DOHH2 (cell line): Measurements from ENCODE around the gene OR51E2.

ENCODE experiments used
- H3F3A ChIP-seq: fragments of 200-600 bp; sonication (generic), shearing (Covaris generic); 2 replicates; pipeline ENCODE4 v1.6.0; 2016; ENCODE audit warnings: antibody characterized with exemption, mild to moderate bottlenecking; ENCODE audit not compliant: control insufficient read depth, insufficient read depth
- H3K27ac ChIP-seq: fragments of 200-600 bp; sonication (generic); 2 replicates; pipeline ENCODE4 v1.5.1; 2014; ENCODE audit warnings: low read depth, mild to moderate bottlenecking, low read length, moderate library complexity
- H3K27me3 ChIP-seq: fragments of 200-600 bp; sonication (generic); 2 replicates; pipeline ENCODE4 v1.6.1; 2014; ENCODE audit warnings: mild to moderate bottlenecking, low read length, mixed read lengths; ENCODE audit not compliant: control insufficient read depth
- H3K36me3 ChIP-seq: fragments of 200-600 bp; sonication (generic); 2 replicates; pipeline ENCODE4 v1.6.1; 2014; ENCODE audit warnings: mild to moderate bottlenecking, low read length, moderate library complexity, mixed read lengths; ENCODE audit not compliant: control insufficient read depth
- H3K4me1 ChIP-seq: fragments of 200-600 bp; sonication (generic); 2 replicates; pipeline ENCODE4 v1.6.1; 2014; ENCODE audit warnings: mild to moderate bottlenecking, low read length, mixed read lengths; ENCODE audit not compliant: control insufficient read depth
- H3K4me2 ChIP-seq: fragments of 200-600 bp; sonication (generic); 2 replicates; pipeline ENCODE4 v1.6.0; 2014; ENCODE audit warnings: mild to moderate bottlenecking, low read length, moderate library complexity
- H3K4me3 ChIP-seq: fragments of 200-600 bp; sonication (generic); 2 replicates; pipeline ENCODE4 v1.5.1; 2014; ENCODE audit warnings: mild to moderate bottlenecking, low read length, mixed read lengths
- H3K79me2 ChIP-seq: fragments of 200-600 bp; sonication (generic); 2 replicates; pipeline ENCODE4 v1.6.1; 2014; ENCODE audit warnings: mild to moderate bottlenecking, low read length, mixed read lengths; ENCODE audit not compliant: control insufficient read depth
- H3K9me2 ChIP-seq: fragments of 200-600 bp; sonication (generic); replicated peaks from 2 replicates; pipeline ENCODE4 v1.6.1; 2014; ENCODE audit warnings: mild to moderate bottlenecking, low read length, mixed read lengths; ENCODE audit not compliant: control insufficient read depth
- H3K9me3 ChIP-seq: fragments of 200-600 bp; sonication (generic); 2 replicates; pipeline ENCODE4 v1.6.1; 2014; ENCODE audit warnings: antibody characterized with exemption, low read length, mixed read lengths; ENCODE audit not compliant: control insufficient read depth, insufficient read depth
- H4K20me1 ChIP-seq: fragments of 200-600 bp; sonication (generic); 2 replicates; pipeline ENCODE4 v1.6.0; 2014; ENCODE audit warnings: low read depth, mild to moderate bottlenecking, antibody characterized with exemption, low read length, moderate library complexity; ENCODE audit not compliant: control insufficient read depth, insufficient read depth
- CTCF ChIP-seq: fragments of 200-600 bp; sonication (generic); IDR thresholded peaks from one replicate; pipeline ENCODE4 v1.5.1; 2014; ENCODE audit warnings: antibody characterized with exemption, mild to moderate bottlenecking, low read depth, low read length; ENCODE audit not compliant: poor library complexity, severe bottlenecking
- EZH2phosphoT487 ChIP-seq: fragments of 200-600 bp; sonication (generic); IDR thresholded peaks from 2 replicates; pipeline ENCODE4 v1.6.1; 2017; ENCODE audit warnings: borderline replicate concordance, mild to moderate bottlenecking, antibody characterized with exemption, low read length, moderate library complexity, mixed read lengths

Gene OR51E2

GRCh38 chr11:4704054-4704789 lies 6.6 kb upstream of the OR51E2 start, which contains the start of gene MMP26:
MMP26 (plus strand) TSS chr11:4704784.
- Histone ChIP-seq H3K9me3 (no peaks in the 10 kb centered on the region), H3K4me1 (no peaks in the 10 kb centered on the region), H3K36me3 (no peaks in the 10 kb centered on the region), H3K4me3 (no peak within 1 kb of the TSS), H3K79me2 (no peaks in the 10 kb centered on the region), H3K27ac (no peak within 1 kb of the TSS), H3K9me2 (no peaks in the 10 kb centered on the region), H3K27me3 (no peaks in the 10 kb centered on the region), H4K20me1 (no peaks in the 10 kb centered on the region), H3F3A (no peaks in the 10 kb centered on the region), H3K4me2 (no peak within 1 kb of the TSS)
- TF ChIP-seq CTCF (no peak), EZH2phosphoT487 (no peak)

DNA sequence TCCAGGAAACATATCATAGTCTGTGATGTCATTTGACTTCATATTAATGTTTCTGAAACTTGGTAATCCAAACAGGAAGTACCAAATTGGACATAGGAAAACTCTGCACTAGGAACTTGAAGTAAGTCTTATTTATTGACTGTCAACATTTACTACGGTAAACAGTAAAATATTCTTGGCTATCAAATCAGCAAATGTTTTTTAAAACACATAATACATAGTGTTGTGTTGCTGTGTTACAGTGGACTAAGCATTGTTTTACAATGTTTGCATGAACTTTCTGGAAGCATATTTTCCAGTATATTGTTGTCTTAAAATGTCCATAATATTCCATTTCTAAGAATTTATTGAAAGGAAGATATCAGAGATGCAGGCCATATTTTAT lies 2.8 kb upstream of the OR51E2 start:
- H3K9me3 ChIP-seq: no peaks in the 10 kb centered on the region
- H3K4me2 ChIP-seq: no peak overlapping the region
- no peak overlapping the region for H3K27ac ChIP-seq
- no peaks in the 10 kb centered on the region for H3K79me2 ChIP-seq
- H3K27me3 ChIP-seq: no peaks in the 10 kb centered on the region
- no peak overlapping the region for H3K4me3 ChIP-seq
- no peaks in the 10 kb centered on the region for H4K20me1 ChIP-seq
- TF ChIP-seq EZH2phosphoT487: no peak
- no peak for TF ChIP-seq CTCF
- no peaks in the 10 kb centered on the region for H3K9me2 ChIP-seq
- H3F3A ChIP-seq: no peaks in the 10 kb centered on the region
- no peaks in the 10 kb centered on the region for H3K36me3 ChIP-seq
- no peaks in the 10 kb centered on the region for H3K4me1 ChIP-seq

DNA sequence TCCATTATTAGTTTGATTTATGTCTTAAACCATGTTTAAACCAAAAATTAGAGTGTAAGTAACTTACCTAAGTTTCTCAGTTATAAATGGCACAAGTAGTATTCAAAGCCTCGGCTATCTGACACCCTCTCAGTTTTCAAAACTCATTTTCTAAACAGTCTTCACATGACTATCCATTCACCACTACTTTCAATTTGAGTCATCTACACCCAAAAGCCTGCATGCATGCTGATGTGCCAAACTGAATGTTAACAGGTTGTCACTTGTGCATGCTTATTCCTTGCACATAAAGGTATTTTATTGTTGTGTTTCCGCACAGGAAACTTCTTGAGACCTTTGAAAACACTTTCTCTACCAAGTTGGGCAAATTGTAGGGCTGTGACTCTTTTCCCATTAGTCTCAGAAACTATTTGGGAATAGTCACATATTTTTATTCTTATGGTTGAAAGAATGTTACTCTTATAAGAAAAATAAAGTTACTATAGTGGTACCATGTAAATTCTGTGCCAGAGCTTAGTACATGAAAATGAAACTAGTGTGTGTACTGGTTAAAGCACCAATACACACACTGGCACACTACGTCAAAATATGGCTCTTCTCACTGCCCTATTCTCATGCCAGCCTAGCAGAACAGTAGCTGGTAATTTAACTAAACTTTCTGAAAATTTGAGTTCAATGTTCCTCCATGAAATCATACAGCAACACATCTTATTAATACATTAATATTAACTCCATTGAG lies 2.2 kb upstream of the OR51E2 start:
- no peak overlapping the region for H3K27ac ChIP-seq
- H3K4me2 ChIP-seq: no peak overlapping the region
- no peaks in the 10 kb centered on the region for H3F3A ChIP-seq

More for the DNA sequence above, 2.2 kb upstream of the OR51E2 start:
- Histone ChIP-seq H3K27me3 (no peaks in the 10 kb centered on the region), H3K36me3 (no peaks in the 10 kb centered on the region), H3K4me1 (no peaks in the 10 kb centered on the region), H3K79me2 (no peaks in the 10 kb centered on the region), H4K20me1 (no peaks in the 10 kb centered on the region), H3K9me3 (no peaks in the 10 kb centered on the region), H3K4me3 (no peak overlapping the region), H3K9me2 (no peaks in the 10 kb centered on the region)
- no peak for TF ChIP-seq EZH2phosphoT487
- no peak for TF ChIP-seq CTCF
